Measurements from ENCODE around the gene CKLF. TPM values are rescaled to one million over a fixed set of nuclear protein-coding genes. Genes with fewer than 3 reads are reported as not detected.

The CKLF gene
- total and polyA plus RNA-seq, 2 experiments from 2014 or later, result 64.2 to 108 TPM

- H3K36me3 ChIP-seq (ENCODE audit: low read depth), result no peaks in the 10 kb centered on the region
- no peaks in the 10 kb centered on the region; the same call in 1 of the 2 replicates for H3F3A ChIP-seq (ENCODE audit: insufficient read depth)
- TF ChIP-seq EZH2phosphoT487 (IDR thresholded peaks at IDR 0.05; ENCODE audit: insufficient read depth, low read depth), result no peak
- no peak for TF ChIP-seq EZH2 (IDR thresholded peaks at IDR 0.05; ENCODE audit: insufficient read depth, poor library complexity, severe bottlenecking)
- peaks cover 18% of the 10 kb centered on the region for H3K4me1 ChIP-seq (ENCODE audit: insufficient read depth)
- no peak overlapping the region for H2AFZ ChIP-seq
- H4K20me1 ChIP-seq (ENCODE audit: insufficient read depth), result no peaks in the 10 kb centered on the region
- WGBS, 2 experiments (ENCODE audit: low coverage in 1 of 2, low lambda C conversion rate in 2 of 2, missing lambda C conversion rate in 2 of 2), result 88% methylated on average over 11 of the region's 11 CpGs
- H3K27ac ChIP-seq, result no peak overlapping the region
- H3K9me2 ChIP-seq (ENCODE audit: insufficient read depth), result no peaks in the 10 kb centered on the region
- no peak overlapping the region for H3K9ac ChIP-seq
- no peaks in the 10 kb centered on the region for H3K27me3 ChIP-seq (replicated peaks; ENCODE audit: insufficient read depth)
- DNase-seq, result no peak
- no peak overlapping the region for H3K4me2 ChIP-seq (ENCODE audit: unreplicated experiment)
- H3K9me3 ChIP-seq (ENCODE audit: low read depth), result no peaks in the 10 kb centered on the region
- in situ Hi-C loops (cut with MboI), result no loop called here
- no peaks in the 10 kb centered on the region for H3K79me2 ChIP-seq (ENCODE audit: insufficient read depth)
- H3K4me3 ChIP-seq, result no peak overlapping the region
These were observed 29.4 kb upstream of the CKLF start for GRCh38 chr16:66522816-66523590.

GRCh38 chr16:66523861-66524354 is 28.5 kb upstream of the CKLF start:
- no peak for DNase-seq
- peaks cover 18% of the 10 kb centered on the region for H3K4me1 ChIP-seq (ENCODE audit: insufficient read depth)

GRCh38 chr16:66524601-66525164 is 27.7 kb upstream of the CKLF start:
- no peaks in the 10 kb centered on the region for H3K9me2 ChIP-seq (ENCODE audit: insufficient read depth)
- no peak overlapping the region for H3K4me2 ChIP-seq (ENCODE audit: unreplicated experiment)
- H3F3A ChIP-seq (ENCODE audit: insufficient read depth), result no peaks in the 10 kb centered on the region; the same call in 1 of the 2 replicates
- no peak overlapping the region for H2AFZ ChIP-seq
- in situ Hi-C loops (cut with MboI), result no loop called here
- no peak overlapping the region for H3K4me3 ChIP-seq
- no peak for DNase-seq
- no peak overlapping the region for H3K27ac ChIP-seq
- H4K20me1 ChIP-seq (ENCODE audit: insufficient read depth), result no peaks in the 10 kb centered on the region
- TF ChIP-seq EZH2 (IDR thresholded peaks at IDR 0.05; ENCODE audit: insufficient read depth, poor library complexity, severe bottlenecking) (no peak), EZH2phosphoT487 (IDR thresholded peaks at IDR 0.05; ENCODE audit: insufficient read depth, low read depth) (no peak)
- 85 to 88% methylated on average over 6 of the region's 6 CpGs for WGBS, 2 experiments (ENCODE audit: low coverage in 1 of 2, low lambda C conversion rate in 2 of 2, missing lambda C conversion rate in 2 of 2)
- H3K9me3 ChIP-seq (ENCODE audit: low read depth), result no peaks in the 10 kb centered on the region
- no peaks in the 10 kb centered on the region for H3K27me3 ChIP-seq (replicated peaks; ENCODE audit: insufficient read depth)
- peaks cover 18% of the 10 kb centered on the region for H3K4me1 ChIP-seq (ENCODE audit: insufficient read depth)
- H3K9ac ChIP-seq, result no peak overlapping the region
- H3K36me3 ChIP-seq (ENCODE audit: low read depth), result no peaks in the 10 kb centered on the region; the same call in 1 of the 2 replicates
- no peaks in the 10 kb centered on the region for H3K79me2 ChIP-seq (ENCODE audit: insufficient read depth)

More at GRCh38 chr16:66523861-66524354, 28.5 kb upstream of the CKLF start:
- WGBS, 2 experiments (ENCODE audit: low coverage in 1 of 2, low lambda C conversion rate in 2 of 2, missing lambda C conversion rate in 2 of 2), result 94 to 95% methylated on average over 9 of the region's 9 CpGs
- Histone ChIP-seq H2AFZ (no peak overlapping the region), H3F3A (ENCODE audit: insufficient read depth) (no peaks in the 10 kb centered on the region; the same call in 1 of the 2 replicates), H3K27me3 (replicated peaks; ENCODE audit: insufficient read depth) (no peaks in the 10 kb centered on the region), H3K36me3 (ENCODE audit: low read depth) (no peaks in the 10 kb centered on the region; the same call in 1 of the 2 replicates), H3K9ac (no peak overlapping the region), H3K9me3 (ENCODE audit: low read depth) (no peaks in the 10 kb centered on the region), H3K79me2 (ENCODE audit: insufficient read depth) (no peaks in the 10 kb centered on the region), H3K4me3 (no peak overlapping the region), H3K27ac (no peak overlapping the region), H3K4me2 (ENCODE audit: unreplicated experiment) (no peak overlapping the region), H3K9me2 (ENCODE audit: insufficient read depth) (no peaks in the 10 kb centered on the region), H4K20me1 (ENCODE audit: insufficient read depth) (no peaks in the 10 kb centered on the region)
- TF ChIP-seq EZH2 (IDR thresholded peaks at IDR 0.05; ENCODE audit: insufficient read depth, poor library complexity, severe bottlenecking) (no peak), EZH2phosphoT487 (IDR thresholded peaks at IDR 0.05; ENCODE audit: insufficient read depth, low read depth) (no peak)
- in situ Hi-C loops (cut with MboI), result no loop called here

GRCh38 chr16:66525396-66526180 is 26.8 kb upstream of the CKLF start:
- no peak for TF ChIP-seq EZH2phosphoT487 (IDR thresholded peaks at IDR 0.05; ENCODE audit: insufficient read depth, low read depth)
- no peak for TF ChIP-seq EZH2 (IDR thresholded peaks at IDR 0.05; ENCODE audit: insufficient read depth, poor library complexity, severe bottlenecking)
- Histone ChIP-seq H3K79me2 (ENCODE audit: insufficient read depth) (no peaks in the 10 kb centered on the region), H3K27ac (no peak overlapping the region), H3K4me1 (ENCODE audit: insufficient read depth) (peaks cover 18% of the 10 kb centered on the region), H3K9me3 (ENCODE audit: low read depth) (no peaks in the 10 kb centered on the region), H2AFZ (no peak overlapping the region), H4K20me1 (ENCODE audit: insufficient read depth) (no peaks in the 10 kb centered on the region), H3K36me3 (ENCODE audit: low read depth) (peaks cover 3% of the 10 kb centered on the region; the same call in 1 of the 2 replicates), H3K4me2 (ENCODE audit: unreplicated experiment) (no peak overlapping the region), H3K4me3 (no peak overlapping the region), H3K9ac (no peak overlapping the region), H3K27me3 (replicated peaks; ENCODE audit: insufficient read depth) (no peaks in the 10 kb centered on the region), H3K9me2 (ENCODE audit: insufficient read depth) (no peaks in the 10 kb centered on the region), H3F3A (ENCODE audit: insufficient read depth) (no peaks in the 10 kb centered on the region; the same call in 1 of the 2 replicates)
- in situ Hi-C loops (cut with MboI), result no loop called here
- DNase-seq, result peak; percentile 34
- 85 to 89% methylated on average over 9 of the region's 9 CpGs for WGBS, 2 experiments (ENCODE audit: low coverage in 1 of 2, low lambda C conversion rate in 2 of 2, missing lambda C conversion rate in 2 of 2)
